MCF 10A (cell line): ENCODE results near the gene KANSL2. TPM values are rescaled to one million over a fixed set of nuclear protein-coding genes. Genes with fewer than 3 reads are reported as not detected.

Experiments used
- BruUV-seq: library from RNA; stranded (reverse); fragments of 400-500 nt; replicated peaks from 2 replicates; lab custom pipeline; 2021; lab: Mats Ljungman, UMichigan
- CTCF ChIA-PET: fragments of 300-600 bp; sonication (Branson Sonifier 250); formaldehyde crosslinking; extraction: SDS; loops from one replicate; lab custom pipeline; 2021; ENCODE audit warnings: antibody characterized with exemption, inconsistent platforms; lab: Yijun Ruan, JAX
- POLR2A ChIA-PET: fragments of 300-600, 350-650 bp; sonication (Branson Sonifier 250); formaldehyde crosslinking; extraction: SDS; loops from one replicate; lab custom pipeline; 2020; ENCODE audit warnings: antibody characterized with exemption, inconsistent platforms; lab: Yijun Ruan, JAX
- DNase-seq: peaks from one replicate; pipeline ENCODE4 v3.0.0-alpha.2; 2018; ENCODE audit not compliant: unreplicated experiment
- H3K27ac Mint-ChIP-seq: one replicate; pipeline ENCODE4 v1.8.0; 2022; ENCODE audit warnings: mild to moderate bottlenecking, low read depth, mixed read lengths; ENCODE audit not compliant: unreplicated experiment
- H3K27me3 Mint-ChIP-seq: one replicate; pipeline ENCODE4 v1.8.0; 2022; ENCODE audit warnings: mixed read lengths; ENCODE audit not compliant: insufficient read depth, unreplicated experiment
- H3K36me3 Mint-ChIP-seq: one replicate; pipeline ENCODE4 v1.8.0; 2022; ENCODE audit warnings: mild to moderate bottlenecking, moderate library complexity, mixed read lengths; ENCODE audit not compliant: insufficient read depth, unreplicated experiment
- H3K4me1 Mint-ChIP-seq: one replicate; pipeline ENCODE4 v1.8.0; 2022; ENCODE audit warnings: mixed read lengths; ENCODE audit not compliant: insufficient read depth, unreplicated experiment
- H3K4me3 Mint-ChIP-seq: one replicate; pipeline ENCODE4 v1.8.0; 2022; ENCODE audit warnings: mild to moderate bottlenecking, moderate library complexity, mixed read lengths; ENCODE audit not compliant: unreplicated experiment
- H3K9me3 Mint-ChIP-seq: one replicate; pipeline ENCODE4 v1.8.0; 2022; ENCODE audit warnings: mixed read lengths; ENCODE audit not compliant: unreplicated experiment
- intact Hi-C: fragments of 100-400 bp; cut with micrococcal nuclease; formaldehyde crosslinking; loops from 2 replicates; pipeline ENCODE4 v1.14.1; 2022
- total RNA-seq: library from RNA; stranded (reverse); gene quantifications from 2 replicates; pipeline ENCODE4 v1.2.3, GENCODE V29; 2022
- TF ChIP-seq, protein P1 (sequence below): fragments of 200-600 bp; IDR thresholded peaks from one replicate; pipeline ENCODE4 v1.8.0; 2022; ENCODE audit warnings: antibody characterized with exemption, mild to moderate bottlenecking; ENCODE audit not compliant: unreplicated experiment

Gene KANSL2
- total RNA-seq, 1 experiment from 2014 or later: 44.2 TPM

DNA sequence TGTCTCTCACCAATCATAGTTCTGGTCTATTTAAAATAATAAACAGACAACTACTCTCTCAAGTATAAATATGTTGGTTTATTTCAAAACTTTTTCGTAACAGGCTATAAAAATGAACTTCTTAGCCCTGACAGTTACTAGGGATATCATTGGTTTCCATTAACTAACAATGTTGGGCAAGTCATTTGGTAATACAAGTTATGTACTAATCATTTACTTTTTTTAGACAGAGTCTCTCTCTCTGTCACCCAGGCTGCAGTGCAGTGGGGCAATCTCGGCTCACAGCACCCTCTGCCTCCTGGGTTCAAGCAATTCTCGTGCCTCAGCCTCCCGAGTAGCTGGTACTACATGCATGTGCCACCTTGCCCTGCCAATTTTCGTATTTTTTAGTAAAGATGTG lies 14.6 kb upstream of the KANSL2 start:
- Mint-ChIP-seq H3K9me3 (no peaks in the 10 kb centered on the region), H3K27me3 (no peaks in the 10 kb centered on the region), H3K4me1 (no peaks in the 10 kb centered on the region), H3K4me3 (no peak overlapping the region), H3K27ac (no peak overlapping the region), H3K36me3 (peaks cover 96% of the 10 kb centered on the region)
- CTCF ChIA-PET: no interaction called here
- intact Hi-C loops: no loop called here
- no peak for DNase-seq
- BruUV-seq: no TSS peak
- TF ChIP-seq, protein P1, sequence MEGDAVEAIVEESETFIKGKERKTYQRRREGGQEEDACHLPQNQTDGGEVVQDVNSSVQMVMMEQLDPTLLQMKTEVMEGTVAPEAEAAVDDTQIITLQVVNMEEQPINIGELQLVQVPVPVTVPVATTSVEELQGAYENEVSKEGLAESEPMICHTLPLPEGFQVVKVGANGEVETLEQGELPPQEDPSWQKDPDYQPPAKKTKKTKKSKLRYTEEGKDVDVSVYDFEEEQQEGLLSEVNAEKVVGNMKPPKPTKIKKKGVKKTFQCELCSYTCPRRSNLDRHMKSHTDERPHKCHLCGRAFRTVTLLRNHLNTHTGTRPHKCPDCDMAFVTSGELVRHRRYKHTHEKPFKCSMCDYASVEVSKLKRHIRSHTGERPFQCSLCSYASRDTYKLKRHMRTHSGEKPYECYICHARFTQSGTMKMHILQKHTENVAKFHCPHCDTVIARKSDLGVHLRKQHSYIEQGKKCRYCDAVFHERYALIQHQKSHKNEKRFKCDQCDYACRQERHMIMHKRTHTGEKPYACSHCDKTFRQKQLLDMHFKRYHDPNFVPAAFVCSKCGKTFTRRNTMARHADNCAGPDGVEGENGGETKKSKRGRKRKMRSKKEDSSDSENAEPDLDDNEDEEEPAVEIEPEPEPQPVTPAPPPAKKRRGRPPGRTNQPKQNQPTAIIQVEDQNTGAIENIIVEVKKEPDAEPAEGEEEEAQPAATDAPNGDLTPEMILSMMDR: no peak
- POLR2A ChIA-PET: interaction anchor here (0.6 to 2.0 kb wide), 2 partner anchors 13 to 15 kb away, joined by 3 to 5 read pairs; partner anchors contain the start of gene KANSL2

DNA sequence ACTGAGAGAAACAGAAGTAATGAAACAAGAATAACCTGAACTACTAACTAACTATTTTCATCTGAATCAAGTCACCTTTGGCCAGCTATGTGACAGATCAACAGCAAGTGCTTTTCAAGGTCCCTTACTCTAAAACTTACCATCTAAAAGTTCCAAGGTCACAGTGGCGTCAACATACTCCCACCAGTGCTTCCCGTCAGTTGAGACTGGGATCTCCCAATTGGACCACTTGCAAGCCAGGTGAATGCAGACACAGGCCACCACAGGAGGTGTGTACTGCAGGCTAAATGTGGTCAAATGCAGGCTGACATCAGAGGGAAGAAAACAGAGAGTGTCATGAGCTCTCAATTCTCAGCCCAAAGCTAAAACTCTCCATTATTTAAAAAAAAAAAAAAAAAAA lies 13.8 kb upstream of the KANSL2 start:
- POLR2A ChIA-PET: interaction anchor here (0.6 to 2.0 kb wide), 2 partner anchors 12 to 14 kb away, joined by 3 to 5 read pairs; partner anchors contain the start of gene KANSL2

DNA sequence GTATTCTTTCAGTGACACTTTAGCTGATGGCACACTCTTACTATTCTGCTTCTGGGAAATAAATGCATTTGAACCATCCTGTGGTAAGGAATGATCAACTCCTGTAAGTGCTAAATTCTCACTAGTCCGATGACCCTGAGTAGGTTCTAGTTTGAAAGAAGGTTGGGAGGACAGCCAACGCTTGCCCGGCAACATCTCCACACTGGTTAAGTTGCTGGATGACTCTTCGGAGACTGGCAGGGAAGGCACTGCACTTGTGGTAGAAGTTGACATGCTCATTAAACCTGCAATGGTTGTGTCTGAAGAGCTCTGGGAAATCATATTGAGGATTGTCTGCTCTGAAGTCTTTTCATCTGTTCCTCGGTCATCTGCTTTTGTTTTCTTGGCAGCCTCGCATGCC lies 12.0 kb upstream of the KANSL2 start:
- no TSS peak for BruUV-seq
- DNase-seq: no peak
- H3K27ac Mint-ChIP-seq: no peak overlapping the region
- H3K9me3 Mint-ChIP-seq: no peaks in the 10 kb centered on the region
- no peaks in the 10 kb centered on the region for H3K4me1 Mint-ChIP-seq
- TF ChIP-seq, protein P1: no peak
- H3K27me3 Mint-ChIP-seq: no peaks in the 10 kb centered on the region
- POLR2A ChIA-PET: interaction anchor here (0.9 kb wide), 1 partner anchor 101 kb away, joined by 3 read pairs; no protein-coding TSS in a partner anchor
- H3K4me3 Mint-ChIP-seq: no peak overlapping the region
- peaks cover 99% of the 10 kb centered on the region for H3K36me3 Mint-ChIP-seq
- intact Hi-C loops: no loop called here
- CTCF ChIA-PET: interaction anchor here (0.6 kb wide), 1 partner anchor 212 kb away, joined by 3 read pairs; no protein-coding TSS in a partner anchor

More for the DNA sequence above, 13.8 kb upstream of the KANSL2 start:
- Mint-ChIP-seq H3K9me3 (no peaks in the 10 kb centered on the region), H3K27me3 (no peaks in the 10 kb centered on the region), H3K4me1 (no peaks in the 10 kb centered on the region), H3K4me3 (no peak overlapping the region), H3K36me3 (peaks cover 99% of the 10 kb centered on the region), H3K27ac (no peak overlapping the region)
- DNase-seq: no peak
- intact Hi-C loops: no loop called here
- TF ChIP-seq, protein P1: no peak
- no TSS peak for BruUV-seq
- CTCF ChIA-PET: interaction anchor here (0.6 kb wide), 1 partner anchor 43 kb away, joined by 3 read pairs; no protein-coding TSS in a partner anchor

DNA sequence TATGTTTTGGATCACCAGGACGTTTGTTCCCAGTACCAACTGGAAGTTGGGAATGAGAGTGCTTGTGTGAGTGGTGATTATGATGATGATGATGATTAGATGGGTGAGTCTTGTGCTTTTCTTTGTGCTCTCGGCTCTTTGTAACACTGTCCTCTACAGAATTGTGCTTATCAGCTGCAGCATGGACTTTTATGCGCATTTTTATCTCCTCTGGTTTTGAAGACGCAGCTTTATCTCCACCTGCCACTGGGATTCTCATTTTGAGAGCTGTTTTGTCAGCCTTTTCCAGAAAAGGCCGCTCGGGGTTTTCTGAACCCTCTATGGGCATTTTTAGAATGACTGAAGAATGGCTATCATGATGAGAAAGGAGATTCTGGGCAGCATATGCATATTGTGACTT lies 11.5 kb upstream of the KANSL2 start:
- H3K4me3 Mint-ChIP-seq: no peak overlapping the region
- intact Hi-C loops: no loop called here
- POLR2A ChIA-PET: interaction anchor here (0.9 to 1.4 kb wide), 2 partner anchors 11 to 101 kb away, joined by 3 read pairs; partner anchors contain the start of gene KANSL2
- CTCF ChIA-PET: interaction anchor here (0.6 kb wide), 1 partner anchor 212 kb away, joined by 3 read pairs; no protein-coding TSS in a partner anchor
- no peaks in the 10 kb centered on the region for H3K9me3 Mint-ChIP-seq
- H3K36me3 Mint-ChIP-seq: peaks cover 99% of the 10 kb centered on the region
- H3K27ac Mint-ChIP-seq: no peak overlapping the region
- no peak for DNase-seq
- no peaks in the 10 kb centered on the region for H3K27me3 Mint-ChIP-seq
- no peaks in the 10 kb centered on the region for H3K4me1 Mint-ChIP-seq
- TF ChIP-seq, protein P1: no peak
- BruUV-seq: TSS peak; percentile 5
